Uterus (tissue), 4 donors: ENCODE measurements around the gene GMCL2. TPM values are rescaled to one million over a fixed set of nuclear protein-coding genes. Genes with fewer than 3 reads are reported as not detected.

ENCODE experiments used
- DNase-seq, 2 donors: peaks; one replicate each; pipeline ENCODE4 v3.0.0-alpha.2; 2019 to 2020
- H3K27ac ChIP-seq, 2 donors: fragments of 200-600 bp; sonication (generic); 1 replicate in 1 of 2; 2 replicates in 1 of 2; pipeline ENCODE4 v1.5.1; 2016 to 2018
- H3K27me3 ChIP-seq, 2 donors: fragments of 200-600 bp; sonication (generic); one replicate each; pipeline ENCODE4 v1.5.1; 2018 to 2019; ENCODE audit warnings: control low read depth in 1 of 2
- H3K36me3 ChIP-seq, 2 donors: fragments of 200-600 bp; sonication (generic); one replicate each; pipeline ENCODE4 v1.5.1; 2019; ENCODE audit warnings: control low read depth in 1 of 2
- H3K4me1 ChIP-seq, 2 donors: fragments of 200-600 bp; sonication (generic); one replicate each; pipeline ENCODE4 v1.5.1; 2018 to 2019; ENCODE audit warnings: control low read depth in 1 of 2
- H3K4me3 ChIP-seq, 2 donors: fragments of 200-600 bp; sonication (generic); 1 replicate in 1 of 2; 2 replicates in 1 of 2; pipeline ENCODE4 v1.5.1; 2018 to 2019; ENCODE audit warnings: mild to moderate bottlenecking in 1 of 2
- H3K9me3 ChIP-seq, 2 donors: fragments of 200-600 bp; sonication (generic); one replicate each; pipeline ENCODE4 v1.5.1; 2019; ENCODE audit warnings: control low read depth in 1 of 2
- POLR2A ChIP-seq, 2 donors: fragments of 450-650 bp; IDR thresholded peaks; one replicate each; pipeline ENCODE4 v1.6.1; 2016; ENCODE audit warnings: antibody characterized with exemption in 2 of 2, mild to moderate bottlenecking in 1 of 2, moderate library complexity in 1 of 2
- intact Hi-C: fragments of 100-400 bp; cut with DNase I; formaldehyde crosslinking; loops from one replicate; pipeline ENCODE4 v1.15.1; 2023; ENCODE audit warnings: low total_unique reads
- total RNA-seq, 4 donors: library from RNA; depleted of rRNA in 3 of 4; stranded (reverse); fragments of >200 nt in 3 of 4; gene quantifications; one replicate each; pipeline versions ENCODE4 v1.1.0 to v1.2.4, GENCODE V29; 2014 to 2023
- TF ChIP-seq, protein P1 (sequence below), 4 experiments: fragments of 200-600 bp in 2 of 4; fragments of 450-650 bp in 2 of 4; sonication (generic) in 2 of 4; IDR thresholded peaks; one replicate each; pipeline ENCODE4 v1.5.1; 2016 to 2019; ENCODE audit warnings: antibody characterized with exemption in 4 of 4, mild to moderate bottlenecking in 2 of 4, moderate library complexity in 1 of 4
- donor health status: DM: yes; HTN: yes; CAD: no.

The GMCL2 gene
- total RNA-seq, 4 donors from 2014 or later = not detected

DNA sequence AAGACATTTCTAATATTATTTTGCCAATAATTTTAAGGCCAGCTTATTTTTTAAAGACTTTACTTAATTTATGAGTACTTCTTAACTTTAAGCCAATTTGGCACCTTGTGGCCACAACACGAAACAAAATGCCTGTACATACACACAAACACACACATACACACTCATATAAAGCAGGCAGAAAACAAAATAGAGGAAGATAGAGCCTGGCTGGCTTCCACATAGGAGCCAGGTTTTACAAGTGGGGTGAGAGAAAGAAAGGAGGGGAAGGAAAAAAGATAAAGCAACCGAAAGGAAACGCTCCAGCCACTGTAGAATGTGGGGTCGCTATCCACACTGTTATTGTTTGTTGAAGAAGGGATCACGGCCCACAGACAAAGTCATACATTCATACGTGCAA lies 10.4 kb downstream of the GMCL2 start:
- intact Hi-C loops = no loop called here
- no peak overlapping the region for H3K4me3 ChIP-seq
- no peak for TF ChIP-seq POLR2A (IDR thresholded peaks at IDR 0.05)
- TF ChIP-seq, protein P1, sequence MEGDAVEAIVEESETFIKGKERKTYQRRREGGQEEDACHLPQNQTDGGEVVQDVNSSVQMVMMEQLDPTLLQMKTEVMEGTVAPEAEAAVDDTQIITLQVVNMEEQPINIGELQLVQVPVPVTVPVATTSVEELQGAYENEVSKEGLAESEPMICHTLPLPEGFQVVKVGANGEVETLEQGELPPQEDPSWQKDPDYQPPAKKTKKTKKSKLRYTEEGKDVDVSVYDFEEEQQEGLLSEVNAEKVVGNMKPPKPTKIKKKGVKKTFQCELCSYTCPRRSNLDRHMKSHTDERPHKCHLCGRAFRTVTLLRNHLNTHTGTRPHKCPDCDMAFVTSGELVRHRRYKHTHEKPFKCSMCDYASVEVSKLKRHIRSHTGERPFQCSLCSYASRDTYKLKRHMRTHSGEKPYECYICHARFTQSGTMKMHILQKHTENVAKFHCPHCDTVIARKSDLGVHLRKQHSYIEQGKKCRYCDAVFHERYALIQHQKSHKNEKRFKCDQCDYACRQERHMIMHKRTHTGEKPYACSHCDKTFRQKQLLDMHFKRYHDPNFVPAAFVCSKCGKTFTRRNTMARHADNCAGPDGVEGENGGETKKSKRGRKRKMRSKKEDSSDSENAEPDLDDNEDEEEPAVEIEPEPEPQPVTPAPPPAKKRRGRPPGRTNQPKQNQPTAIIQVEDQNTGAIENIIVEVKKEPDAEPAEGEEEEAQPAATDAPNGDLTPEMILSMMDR (IDR thresholded peaks at IDR 0.05) = no peak

DNA sequence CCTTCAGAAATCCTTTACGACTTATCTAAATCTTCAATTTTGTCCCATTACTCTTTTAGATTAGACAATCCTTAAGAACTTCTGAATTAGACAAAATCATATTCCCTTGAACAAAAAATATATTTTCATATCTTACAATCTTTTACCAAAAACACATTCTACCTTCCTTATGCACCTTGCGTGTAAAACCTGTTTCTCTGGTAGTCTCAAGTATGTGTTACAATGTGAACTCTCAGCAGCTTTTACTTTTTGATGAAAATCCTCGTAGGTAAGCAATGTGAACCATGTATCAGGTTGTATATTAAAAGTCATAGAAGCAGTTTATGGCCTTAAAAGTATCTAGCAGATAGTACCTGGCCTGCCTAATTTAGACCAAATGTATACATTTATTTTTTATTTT lies 12.7 kb downstream of the GMCL2 start:
- DNase-seq = no peak
- no peaks in the 10 kb centered on the region for H3K9me3 ChIP-seq
- TF ChIP-seq, protein P1 (IDR thresholded peaks at IDR 0.05) = no peak
- TF ChIP-seq POLR2A (IDR thresholded peaks at IDR 0.05) = no peak
- intact Hi-C loops = no loop called here
- H3K36me3 ChIP-seq = no peaks in the 10 kb centered on the region
- no peaks in the 10 kb centered on the region for H3K4me1 ChIP-seq
- H3K4me3 ChIP-seq = no peak overlapping the region
- no peaks in the 10 kb centered on the region for H3K27me3 ChIP-seq
- no peak overlapping the region for H3K27ac ChIP-seq

More for the DNA sequence above, 10.4 kb downstream of the GMCL2 start:
- H3K27ac ChIP-seq = no peak overlapping the region
- H3K4me1 ChIP-seq = no peaks in the 10 kb centered on the region
- H3K27me3 ChIP-seq = no peaks in the 10 kb centered on the region
- no peaks in the 10 kb centered on the region for H3K36me3 ChIP-seq
- DNase-seq = no peak
- no peaks in the 10 kb centered on the region for H3K9me3 ChIP-seq

DNA sequence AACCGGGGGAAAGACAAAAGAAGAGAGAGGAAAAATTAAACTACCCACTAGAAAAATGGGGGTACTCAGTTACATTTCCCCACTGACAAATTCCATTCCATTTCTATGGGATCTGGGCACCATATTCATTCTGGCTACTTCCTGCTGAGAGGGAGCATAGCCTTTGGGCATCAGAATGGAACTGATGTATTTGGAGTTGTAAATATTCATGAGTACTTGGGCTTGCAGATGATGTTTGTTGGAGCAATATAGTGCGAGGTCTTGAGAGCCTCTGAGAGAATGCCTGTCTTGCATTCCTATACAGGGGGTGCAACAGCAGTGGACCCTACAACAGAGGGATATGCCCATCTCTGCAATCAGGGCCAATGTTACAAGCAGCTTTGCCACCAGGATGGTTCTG lies 16.7 kb downstream of the GMCL2 start:
- Histone ChIP-seq H3K36me3 (no peaks in the 10 kb centered on the region), H3K27ac (no peak overlapping the region), H3K9me3 (no peaks in the 10 kb centered on the region), H3K4me1 (no peaks in the 10 kb centered on the region), H3K27me3 (no peaks in the 10 kb centered on the region), H3K4me3 (no peak overlapping the region)
- DNase-seq = no peak
- TF ChIP-seq POLR2A (IDR thresholded peaks at IDR 0.05) = no peak
- TF ChIP-seq, protein P1 (IDR thresholded peaks at IDR 0.05) = no peak
- intact Hi-C loops = no loop called here

DNA sequence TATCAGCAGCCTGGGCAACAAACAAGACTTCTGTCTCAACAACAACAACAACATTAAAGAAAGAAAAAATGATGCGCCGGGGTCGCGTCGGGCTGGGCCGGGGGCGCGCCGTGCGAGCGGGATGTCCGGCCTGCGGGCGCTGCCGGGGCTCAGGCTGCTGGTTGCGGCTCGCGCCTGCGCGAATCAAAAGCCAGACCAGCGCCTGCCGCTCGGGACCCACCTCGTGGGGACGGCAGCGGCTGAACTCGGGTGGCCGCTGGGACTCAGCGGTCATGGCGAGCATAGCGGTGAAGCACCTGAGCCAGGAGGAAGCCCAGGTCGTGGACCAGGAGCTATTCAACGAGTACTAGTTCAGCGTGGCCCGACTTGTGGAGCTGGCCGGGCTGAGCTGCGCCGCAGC lies 21.6 kb downstream of the GMCL2 start:
- no peak overlapping the region for H3K4me3 ChIP-seq
- H3K36me3 ChIP-seq = no peaks in the 10 kb centered on the region
- H3K27me3 ChIP-seq = no peaks in the 10 kb centered on the region
- H3K27ac ChIP-seq = no peak overlapping the region
- TF ChIP-seq, protein P1 (IDR thresholded peaks at IDR 0.05) = no peak
- TF ChIP-seq POLR2A (IDR thresholded peaks at IDR 0.05) = no peak
- peaks cover 0 to 5% of the 10 kb centered on the region in 2 donors for H3K4me1 ChIP-seq
- no peak for DNase-seq
- intact Hi-C loops = no loop called here
- H3K9me3 ChIP-seq = no peaks in the 10 kb centered on the region

DNA sequence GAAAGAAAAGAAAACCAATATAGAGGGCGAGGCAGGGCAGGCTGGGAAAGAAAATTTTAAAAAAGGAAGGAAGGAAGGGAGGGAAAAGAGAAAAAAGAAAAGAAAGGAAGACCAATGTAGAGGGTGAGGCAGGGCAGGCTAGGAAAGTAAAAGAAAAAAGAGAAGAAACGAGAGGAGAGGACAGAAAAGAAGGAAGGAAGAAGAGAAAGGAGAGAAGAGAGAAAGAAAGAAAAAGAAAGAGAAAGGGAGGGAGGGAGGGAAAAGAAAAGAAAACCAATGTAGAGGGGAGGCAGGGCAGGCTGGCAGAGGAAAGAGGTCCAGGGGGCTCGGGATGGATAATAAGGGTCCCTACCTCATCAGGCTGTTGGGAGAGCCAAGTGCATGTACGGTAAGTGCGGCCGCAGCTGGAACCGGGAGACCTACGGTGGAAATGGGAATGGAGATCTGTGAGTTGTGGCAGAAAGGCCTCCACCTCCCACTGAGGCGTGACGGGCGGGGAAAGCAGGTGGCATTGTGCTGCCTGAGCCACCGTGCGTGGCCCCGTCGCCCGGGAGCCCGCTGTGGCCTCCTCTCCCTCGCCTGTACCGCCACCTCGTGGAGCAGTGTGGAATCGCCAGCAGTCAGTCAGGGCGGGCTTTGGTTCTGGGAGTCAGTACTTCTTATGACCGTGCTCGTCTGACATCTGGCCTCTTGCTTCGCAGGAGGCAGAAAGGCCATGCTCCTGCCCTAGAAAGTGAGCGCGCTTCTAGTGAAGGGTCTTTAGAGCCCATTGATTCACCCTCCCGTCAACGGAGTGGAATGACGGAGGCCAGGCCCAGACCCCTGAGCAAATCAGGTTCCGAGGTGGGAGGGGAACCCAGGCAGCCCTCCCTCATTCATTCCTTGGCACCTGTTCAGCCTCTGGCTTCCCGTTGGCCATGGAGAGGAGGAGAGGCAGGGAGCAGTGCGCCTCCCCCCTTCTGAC lies 23.1 kb downstream of the GMCL2 start:
- intact Hi-C loops = loop anchor here (5.0 kb wide), 1 partner anchor 92 kb away; no protein-coding TSS in a partner anchor
- no peak overlapping the region for H3K27ac ChIP-seq
- peak in 1 of 2 donors; percentile 19 for TF ChIP-seq POLR2A (IDR thresholded peaks at IDR 0.05)
- TF ChIP-seq, protein P1 (IDR thresholded peaks at IDR 0.05) = peak; percentile 98 to 99 (median 98)
- H3K27me3 ChIP-seq = no peaks in the 10 kb centered on the region
- H3K4me1 ChIP-seq = peaks cover 0 to 5% of the 10 kb centered on the region in 2 donors
- H3K4me3 ChIP-seq = no peak overlapping the region
- H3K9me3 ChIP-seq = no peaks in the 10 kb centered on the region
- H3K36me3 ChIP-seq = no peaks in the 10 kb centered on the region
- DNase-seq = peak; percentile 72 to 85
